ENCODE measurements around the gene MAN2A1.

- no peak for TF ChIP-seq REST (IDR thresholded peaks at IDR 0.05; ENCODE audit: insufficient read depth in 1 of 2, low read depth in 2 of 2, low read length in 2 of 2)
- TF ChIP-seq POLR2AphosphoS5 (IDR thresholded peaks at IDR 0.05; ENCODE audit: low read depth, low read length): no peak
- TF ChIP-seq SIN3A (IDR thresholded peaks at IDR 0.05; ENCODE audit: borderline replicate concordance, insufficient read depth, low read length): no peak
- TF ChIP-seq TAF1 (IDR thresholded peaks at IDR 0.05; ENCODE audit: borderline replicate concordance, insufficient read depth, low read length): no peak
These were observed 174.0 kb downstream of the MAN2A1 start for GRCh38 chr5:109863752-109864151.

All from PFSK-1 (cell line).